GM21528 (cell line): Measurements from ENCODE around the gene MYL7.

Experiments used
- ATAC-seq: cut with Tn5 transposase; IDR thresholded peaks from one replicate; pipeline ENCODE4 v1.9.1; 2021; ENCODE audit warnings: mild to moderate bottlenecking, moderate library complexity; ENCODE audit not compliant: unreplicated experiment, low FRiP score

Gene MYL7

DNA sequence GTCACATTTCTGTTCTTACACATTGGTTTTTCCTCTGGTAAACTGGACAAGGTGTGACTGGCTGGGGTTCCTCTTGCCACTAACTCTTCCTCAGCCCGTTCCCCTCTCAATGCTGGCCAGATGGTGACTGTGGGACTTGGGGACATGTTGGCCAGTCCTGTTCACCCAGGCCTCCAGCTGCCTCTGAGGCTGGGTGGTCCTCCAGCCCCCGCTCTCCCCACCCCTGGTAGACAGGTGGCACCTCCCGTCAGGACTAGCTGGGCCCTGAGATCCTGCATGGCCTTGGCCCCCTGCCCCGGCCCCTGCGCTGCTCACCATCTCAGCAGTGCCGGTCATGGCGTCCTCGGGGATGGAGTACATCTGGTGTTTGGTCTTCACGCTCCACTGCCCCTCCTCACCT is 10.8 kb upstream of the MYL7 start:
- ATAC-seq: no peak

DNA sequence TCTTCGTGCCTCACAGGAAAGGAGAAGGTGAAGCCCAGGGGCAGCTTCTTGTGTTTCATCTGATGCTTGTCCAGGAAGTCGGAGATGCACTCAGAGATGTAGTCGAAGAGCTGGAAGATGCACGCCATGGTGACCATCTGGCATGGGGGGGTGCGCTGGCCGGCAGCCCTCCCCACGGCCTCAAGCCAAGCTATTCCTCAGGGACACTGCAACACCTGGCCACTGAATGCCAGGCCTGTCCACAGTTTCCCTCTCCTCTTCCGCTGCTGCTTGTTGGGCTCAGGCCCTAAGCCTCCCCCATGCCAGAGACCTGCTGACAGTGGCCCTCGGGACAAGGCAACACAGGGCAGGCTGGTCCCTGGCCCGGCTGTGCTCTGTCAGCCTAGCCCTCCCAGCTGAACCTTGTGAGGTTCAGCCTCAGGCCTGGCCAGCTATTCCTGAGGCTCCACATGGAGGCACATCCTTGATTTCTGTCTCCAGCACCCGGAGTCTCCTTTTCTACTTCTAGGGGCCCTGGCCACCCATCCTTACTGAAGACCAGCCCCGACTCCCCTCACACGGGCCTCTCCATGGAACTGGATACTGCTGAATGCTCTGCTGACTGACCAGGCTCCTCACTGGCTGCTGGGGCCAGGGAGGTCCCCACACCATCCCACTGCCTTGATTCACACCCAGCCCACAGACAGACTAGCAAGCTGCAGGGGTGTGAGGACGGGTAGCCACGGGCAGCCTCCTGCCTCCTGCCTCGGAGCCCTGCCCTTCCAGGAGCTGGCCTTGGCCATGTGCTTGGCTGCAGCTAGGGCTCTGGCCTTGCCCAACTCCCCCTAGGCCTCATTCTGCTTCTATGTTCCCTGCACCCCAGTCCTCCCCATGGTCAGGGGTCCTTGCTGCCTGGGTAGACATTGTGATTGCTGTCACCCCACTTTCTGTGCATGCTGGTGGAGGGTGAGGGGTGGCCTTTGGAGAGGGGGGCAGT is 10.1 kb upstream of the MYL7 start:
- ATAC-seq: no peak

DNA sequence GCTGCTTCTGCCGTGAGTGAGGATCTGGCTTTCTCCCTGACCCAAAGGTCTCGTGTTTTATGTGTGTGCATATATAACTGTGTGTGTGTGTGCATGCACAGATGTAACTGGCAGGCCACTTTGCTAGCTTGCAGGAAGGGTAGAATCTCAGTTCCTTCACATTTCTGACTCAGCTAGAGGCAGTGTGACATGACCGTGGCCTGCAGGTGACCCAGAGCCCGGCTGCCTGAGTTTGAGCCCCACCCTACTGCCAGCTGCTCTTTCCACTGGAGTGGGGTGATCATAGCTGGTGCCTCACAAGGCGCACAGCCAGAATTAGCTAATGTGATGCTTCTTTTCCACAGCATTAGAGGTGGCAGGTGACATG is 9.3 kb upstream of the MYL7 start:
- ATAC-seq: no peak

DNA sequence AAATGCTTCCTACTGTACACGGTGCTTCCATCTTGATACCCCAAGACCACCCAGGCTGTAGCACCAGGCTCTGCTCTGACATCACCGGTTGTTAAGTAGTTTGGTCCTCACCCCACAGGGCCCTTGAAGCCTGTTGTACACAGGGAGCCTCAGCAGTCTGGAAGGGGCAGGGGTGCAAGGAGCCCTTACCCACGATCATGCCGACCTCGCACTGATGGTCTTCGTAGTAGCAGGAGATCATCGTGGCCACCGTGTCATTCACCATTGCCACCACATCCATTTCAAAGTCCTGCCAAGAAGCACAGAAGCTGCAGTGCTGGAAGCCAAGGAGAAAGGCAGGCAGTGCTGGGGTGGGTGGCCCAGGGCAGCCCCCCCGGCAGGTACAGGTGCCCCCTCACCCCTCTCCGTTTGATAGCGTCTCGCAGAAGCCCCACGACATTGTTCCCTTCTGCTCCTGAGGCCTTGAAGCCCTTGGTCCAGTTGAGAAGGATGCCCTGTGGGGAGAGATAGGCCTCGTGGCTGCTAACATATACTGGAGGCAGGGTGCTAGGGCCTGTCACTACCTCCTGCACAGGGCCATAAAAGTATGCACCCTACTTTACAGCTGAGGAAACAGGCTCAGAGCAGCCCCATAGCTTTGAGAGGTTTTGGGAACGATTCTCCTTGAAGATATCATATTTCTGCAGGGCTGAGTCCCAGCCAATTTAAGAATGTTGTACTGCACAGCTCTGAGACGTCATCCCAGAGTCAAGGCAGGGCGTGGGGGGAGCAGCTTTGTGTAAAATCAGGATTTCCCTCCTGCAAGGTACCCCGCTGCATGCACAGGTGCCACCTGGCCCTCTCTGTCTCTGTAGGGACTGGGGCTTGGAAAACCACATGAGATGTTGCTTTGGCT is 8.7 kb upstream of the MYL7 start:
- ATAC-seq: no peak

DNA sequence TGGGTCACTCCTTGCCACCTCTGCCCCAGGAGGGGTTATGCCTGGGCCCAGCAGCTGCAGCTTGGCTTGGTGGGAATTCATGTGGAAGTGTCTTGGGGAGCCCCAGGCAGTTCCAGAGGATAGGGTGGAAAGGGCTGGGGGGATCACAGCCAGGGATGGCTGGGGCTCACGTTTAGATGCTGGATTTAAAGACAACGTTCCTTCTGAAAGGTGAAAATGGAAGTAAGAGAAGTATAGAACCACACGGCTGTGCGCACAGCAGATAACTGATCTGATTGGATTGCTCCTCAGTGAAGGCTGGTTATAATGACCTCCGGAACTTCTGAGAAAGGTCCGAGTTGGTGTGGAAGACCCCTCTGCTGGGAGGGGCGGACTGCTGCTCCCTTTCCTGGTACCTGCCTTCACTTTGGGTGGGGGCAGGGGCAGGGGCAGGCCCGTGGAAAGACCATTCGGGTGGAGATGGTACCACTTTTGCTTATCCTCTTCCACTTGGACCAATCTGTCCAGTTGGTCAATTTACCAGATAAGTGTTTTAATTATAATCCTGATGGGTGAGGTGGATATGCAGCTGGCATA is 7.9 kb upstream of the MYL7 start:
- ATAC-seq: no peak

DNA sequence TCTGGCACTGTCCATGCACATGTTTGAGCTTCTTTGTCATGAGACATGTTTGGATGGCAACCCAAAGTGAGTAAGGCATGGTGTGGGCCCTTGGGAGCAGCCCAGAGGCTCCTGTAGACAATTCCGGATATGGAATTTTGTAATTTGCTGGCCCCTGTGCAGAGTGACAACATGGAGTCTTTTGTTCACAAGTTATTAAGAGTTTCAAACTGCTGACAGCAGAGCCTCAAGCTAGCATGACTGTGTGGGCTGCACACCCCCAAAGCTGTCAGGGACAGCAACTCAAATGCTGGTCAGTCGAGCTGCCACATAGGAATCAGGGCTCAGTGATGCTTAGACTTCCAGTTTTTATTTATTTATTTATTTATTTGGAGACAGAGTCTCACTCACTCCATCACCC is 7.0 kb upstream of the MYL7 start:
- ATAC-seq: no peak

DNA sequence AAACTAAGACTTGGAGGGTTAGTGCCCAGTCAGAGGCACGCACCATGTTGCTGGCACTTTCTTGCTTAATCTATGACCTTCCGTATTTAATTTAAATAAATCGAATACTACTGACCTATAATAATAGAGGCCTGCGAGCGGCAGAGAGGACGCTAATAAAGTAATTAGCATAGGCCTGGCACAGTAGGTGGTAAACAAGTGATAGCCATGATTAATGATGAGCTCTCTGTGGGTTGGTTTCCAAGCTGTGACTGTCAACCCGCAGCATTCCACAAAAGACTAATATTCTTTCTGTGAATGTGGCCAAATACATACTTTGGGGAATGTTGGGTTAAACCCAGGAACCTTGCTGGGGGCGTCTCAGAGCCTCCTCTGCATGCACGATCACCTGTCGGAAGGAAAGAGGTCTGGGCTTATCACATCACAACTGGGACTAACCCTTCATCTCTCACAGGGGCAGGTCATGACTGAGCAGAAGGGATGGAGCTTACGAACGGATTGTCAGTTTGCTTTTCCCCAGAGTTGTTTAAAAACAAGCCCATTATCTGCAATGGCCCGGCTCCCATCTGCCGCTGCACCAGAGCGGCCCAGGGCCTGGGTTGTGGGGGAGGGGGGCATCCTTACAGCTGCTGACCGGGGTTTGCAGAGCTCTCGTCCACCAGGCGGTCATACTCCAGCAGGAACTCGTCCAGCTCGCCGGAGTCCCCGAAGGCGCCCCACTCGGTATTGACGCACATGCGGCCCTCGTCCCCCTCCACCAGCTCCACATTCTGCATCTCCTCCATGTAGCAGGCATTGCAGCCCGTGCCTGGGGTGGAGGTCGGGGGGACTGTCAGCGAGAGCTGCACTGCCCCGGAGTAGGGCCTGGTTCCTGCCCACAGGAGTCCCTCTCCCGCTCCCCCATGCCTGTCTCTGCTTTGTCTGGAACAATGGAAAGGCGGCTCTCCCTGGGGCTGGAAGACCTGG is 6.2 kb upstream of the MYL7 start:
- ATAC-seq: no peak

DNA sequence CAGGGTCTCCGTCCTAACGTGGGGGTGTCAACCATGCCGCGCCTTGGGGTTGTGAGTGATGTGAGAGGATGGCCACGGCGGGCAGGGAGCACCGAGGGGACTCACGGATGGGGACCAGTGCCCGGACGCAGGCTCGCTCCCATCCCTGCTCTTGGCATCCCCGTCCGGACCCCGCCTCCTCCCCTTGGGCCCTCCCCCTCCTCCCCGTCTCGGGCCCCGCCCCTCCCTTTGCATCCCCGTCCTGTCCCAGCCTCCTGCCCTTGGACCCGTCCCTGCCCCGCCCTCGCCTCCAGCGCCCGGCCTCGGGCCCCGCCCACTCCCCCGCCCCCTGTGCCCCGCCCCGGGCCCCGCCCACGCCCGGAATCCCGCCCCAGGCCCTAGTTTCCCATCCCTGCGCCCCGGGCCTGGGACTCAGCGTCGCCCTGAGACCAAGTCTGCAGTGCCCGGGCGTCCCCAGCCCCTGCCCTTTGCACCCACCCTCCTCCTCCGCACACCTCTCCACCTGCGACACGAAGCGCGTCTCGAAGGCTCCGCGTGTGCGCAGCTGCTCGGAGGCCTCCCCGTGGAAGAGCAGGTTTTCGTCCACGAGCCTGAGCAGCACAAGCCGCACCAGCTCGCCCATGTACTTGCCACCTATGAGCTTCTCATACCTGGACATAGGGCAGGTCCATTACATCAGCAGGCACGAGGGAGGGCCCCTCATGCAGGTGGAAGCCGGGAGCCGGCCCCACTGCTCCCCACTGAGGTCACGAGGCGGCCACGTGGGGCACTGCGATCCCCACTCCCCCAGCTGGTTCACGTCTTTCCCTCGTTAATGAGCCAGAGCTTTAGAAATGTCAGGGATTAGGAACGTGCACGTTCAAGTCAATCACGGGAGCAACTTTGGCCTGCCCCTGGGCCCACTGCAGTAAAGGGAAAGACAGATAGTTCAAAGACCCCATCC is 5.1 kb upstream of the MYL7 start:
- no peak for ATAC-seq

DNA sequence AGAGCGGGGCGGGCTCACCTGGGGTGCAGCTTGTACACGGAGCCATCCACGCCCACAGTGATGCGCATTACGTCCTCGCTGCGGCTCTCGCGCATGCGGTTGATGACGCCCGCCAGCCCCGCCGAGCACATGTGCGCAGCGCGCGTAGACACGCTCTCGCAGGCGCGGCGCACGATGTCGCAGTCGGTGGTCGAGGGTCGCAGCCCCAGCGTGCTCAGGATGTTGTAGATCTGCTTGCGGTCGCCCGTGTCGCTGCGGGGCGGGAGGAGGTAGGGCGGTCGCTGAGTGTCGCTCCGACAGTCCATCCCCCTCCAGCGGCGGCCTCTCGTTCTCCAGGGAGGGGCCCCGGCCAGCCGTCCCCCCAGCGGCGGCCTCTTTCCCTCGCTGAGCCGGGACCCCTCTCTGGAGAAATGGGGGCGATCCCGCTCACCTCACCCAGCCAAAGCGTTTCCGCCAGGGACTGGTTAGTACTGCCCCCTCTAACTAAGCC is 4.4 kb upstream of the MYL7 start:
- ATAC-seq: no peak

DNA sequence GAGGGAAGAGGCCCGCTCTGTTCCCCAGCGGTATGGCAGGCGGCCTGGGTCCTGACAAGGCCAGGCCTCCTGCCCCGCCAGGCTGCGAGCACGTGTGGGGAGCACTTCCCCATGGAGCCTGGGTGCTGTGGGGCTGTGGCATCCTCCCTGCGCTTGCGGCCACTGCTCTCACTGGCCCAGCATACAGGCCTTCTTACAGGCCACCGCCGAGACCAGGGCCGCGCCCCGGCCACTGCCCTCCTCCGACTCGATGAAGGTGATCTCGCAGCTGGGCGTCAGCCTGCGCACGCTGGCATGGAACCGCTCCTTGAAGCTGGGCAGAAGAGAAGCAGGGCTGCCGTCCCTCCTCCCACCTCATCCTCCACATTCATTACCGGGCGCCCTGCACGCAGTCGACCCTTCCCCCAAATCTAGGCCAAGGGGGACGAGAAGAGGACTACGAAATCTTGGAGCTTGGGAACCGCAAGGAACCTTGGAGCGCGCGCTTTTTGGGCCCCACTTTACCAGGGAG is 3.9 kb upstream of the MYL7 start:
- no peak for ATAC-seq

DNA sequence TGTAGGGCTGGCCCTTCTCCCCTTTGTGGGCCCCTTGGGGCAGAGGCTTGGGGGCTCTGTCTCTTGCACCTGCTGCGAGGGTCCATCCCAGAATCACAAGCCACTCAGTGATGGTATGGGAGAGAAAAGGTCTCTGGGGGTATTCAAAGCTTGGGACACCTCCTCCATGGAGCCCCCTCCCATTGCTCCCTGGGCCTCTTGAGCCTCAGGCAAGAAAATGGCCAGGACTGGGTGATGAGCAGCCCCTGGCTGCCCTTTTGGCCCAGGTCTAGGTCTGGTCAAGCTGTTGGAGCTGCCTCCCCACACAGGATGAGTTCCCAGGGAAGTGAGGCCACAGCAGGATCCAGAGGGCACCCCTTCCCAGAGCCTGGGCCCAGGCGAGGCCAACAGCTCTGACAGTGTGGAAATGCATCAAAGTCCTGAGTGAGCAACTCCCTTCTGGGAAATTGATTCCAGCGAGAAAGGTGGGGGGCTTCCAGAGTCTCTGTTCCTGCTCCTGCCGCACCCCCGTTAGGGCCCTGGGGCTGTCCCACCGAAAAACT is 3.4 kb upstream of the MYL7 start:
- no peak for ATAC-seq

DNA sequence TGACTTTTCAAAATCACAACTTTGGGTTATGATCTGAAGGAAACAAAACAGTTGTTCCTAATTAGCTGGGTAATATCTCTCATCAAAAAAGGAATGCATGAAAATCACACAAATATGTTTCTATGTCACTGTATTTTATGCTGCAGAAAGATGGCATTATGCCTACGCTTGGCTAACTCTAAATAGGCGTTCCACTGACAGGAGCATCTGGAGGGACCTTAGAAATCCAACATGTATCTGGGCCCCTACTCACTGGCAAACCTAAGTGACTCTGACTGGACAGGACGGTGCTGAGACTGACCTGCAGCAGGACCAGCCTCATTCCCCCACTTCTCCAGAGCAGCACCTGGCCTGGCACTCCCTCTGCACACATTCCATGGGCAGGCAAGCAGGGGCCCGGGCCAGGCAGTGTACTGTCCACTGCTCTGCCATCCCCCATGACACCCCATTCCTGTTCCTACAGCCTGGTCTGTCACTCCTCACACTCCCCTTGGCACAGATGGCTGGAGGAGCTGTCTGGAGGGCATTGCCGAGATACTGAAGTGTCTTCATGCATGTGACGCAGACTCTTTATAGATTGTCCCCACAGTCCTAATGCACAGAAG is 2.6 kb upstream of the MYL7 start:
- ATAC-seq: no peak

DNA sequence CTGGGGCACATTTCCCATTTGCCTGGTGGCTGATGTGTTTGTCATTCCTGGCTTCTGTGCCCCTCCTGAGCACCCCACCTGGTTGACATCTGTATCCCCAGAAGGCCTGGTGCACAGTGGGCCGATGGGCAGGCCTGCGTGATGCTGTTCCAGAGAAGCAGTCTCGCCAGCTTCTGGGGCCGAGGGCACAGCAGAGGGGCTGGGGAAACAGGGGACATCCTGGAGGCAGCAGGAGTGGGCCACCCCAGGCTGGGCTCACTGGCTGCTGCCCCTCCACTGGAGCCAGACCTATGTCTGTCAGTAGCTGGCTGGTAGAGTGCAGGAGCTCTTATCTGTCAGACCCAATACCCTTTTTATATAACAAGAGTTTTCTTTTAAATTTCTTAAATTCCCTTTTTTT is 896 bp upstream of the MYL7 start:
- no peak for ATAC-seq

DNA sequence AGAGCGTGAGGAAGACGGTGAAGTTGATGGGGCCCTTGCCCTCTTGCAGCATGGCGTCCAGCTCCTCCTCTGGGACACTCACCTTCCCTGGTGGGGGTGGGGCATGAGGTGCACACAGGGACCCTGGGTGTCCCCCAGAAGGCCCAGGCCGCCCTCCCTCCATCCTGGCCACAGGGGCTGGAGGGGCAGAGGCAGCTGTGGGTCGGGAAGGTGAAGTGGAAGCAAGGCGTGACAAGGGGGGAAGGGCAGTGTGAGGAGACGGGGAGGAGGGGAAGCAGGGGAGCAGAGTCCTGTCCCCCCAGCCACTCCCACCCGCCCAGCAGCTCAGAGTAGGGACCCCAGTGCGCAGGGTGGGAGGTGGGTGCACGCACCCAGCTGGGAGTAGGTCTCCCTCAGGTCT is 791 bp downstream of the MYL7 start:
- no peak for ATAC-seq

DNA sequence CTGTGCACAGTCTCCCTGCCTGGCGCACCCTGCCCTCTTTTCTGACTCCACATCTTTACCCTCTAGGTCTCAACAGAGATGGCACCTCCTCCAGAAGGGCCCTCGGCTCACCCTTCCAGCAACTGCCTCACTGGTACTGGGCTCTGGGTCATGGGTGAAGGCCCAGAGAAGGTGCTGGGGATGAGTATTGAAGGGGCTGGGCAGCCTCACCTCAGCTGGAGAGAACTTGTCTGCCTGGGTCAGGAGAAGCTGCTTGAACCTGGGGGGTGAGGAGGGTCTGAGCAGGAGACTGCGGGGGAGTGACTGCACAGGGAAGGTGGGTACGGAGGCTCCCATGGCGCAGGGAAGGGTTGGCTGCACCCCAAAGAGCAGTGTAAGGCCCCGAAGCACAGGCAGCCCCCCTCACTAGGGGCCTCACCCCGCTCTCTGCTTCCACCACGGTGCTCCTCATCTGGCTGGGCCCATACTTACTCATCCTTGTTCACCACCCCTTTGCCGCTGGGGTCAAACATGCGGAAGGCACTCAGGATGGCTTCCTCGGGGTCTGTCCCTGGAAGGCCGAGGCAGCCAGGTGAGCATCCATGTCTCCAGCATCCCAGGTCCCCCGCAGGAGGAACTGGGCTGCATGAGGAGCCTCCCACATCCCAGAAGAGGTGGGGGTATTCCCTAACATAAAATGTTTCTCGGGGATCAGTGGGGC is 1.7 kb downstream of the MYL7 start:
- ATAC-seq: no peak

DNA sequence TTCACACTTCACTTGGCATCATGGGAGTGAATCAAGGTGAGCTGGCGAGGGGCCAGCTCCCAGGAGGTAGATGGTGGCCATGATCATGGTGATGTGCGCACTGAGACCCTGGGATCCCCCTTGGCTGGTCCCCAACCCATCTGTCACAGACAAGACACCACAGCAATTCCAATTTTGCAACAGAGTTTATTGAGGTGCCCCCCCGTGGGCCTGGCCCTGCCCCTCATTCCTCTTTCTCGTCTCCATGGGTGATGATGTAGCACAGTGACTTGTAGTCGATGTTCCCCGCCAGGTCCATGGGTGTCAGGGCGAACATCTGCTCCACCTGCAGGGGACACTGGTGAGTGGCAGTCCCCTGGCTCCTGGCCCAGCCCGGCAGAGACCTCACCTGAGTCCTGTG is 2.4 kb downstream of the MYL7 start:
- ATAC-seq: no peak

DNA sequence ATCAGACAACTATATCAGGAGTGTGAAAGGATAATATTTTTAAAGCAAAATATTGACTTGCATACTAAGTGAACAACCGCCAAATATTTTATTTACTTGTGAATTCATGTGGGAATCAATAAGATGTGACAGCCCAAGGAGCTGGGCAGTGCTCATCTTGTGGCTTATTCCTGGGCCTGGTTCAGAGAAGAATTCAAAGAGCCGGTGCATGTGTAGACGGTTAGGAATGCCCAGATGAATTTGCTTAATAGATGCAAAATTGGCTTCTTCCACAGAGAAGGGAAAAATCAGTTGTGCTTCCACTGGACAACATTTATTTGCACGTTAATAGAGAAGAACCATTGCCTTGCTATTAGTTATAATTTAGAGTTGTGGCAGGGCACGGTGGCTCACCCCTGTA is 4.4 kb downstream of the MYL7 start:
- ATAC-seq: no peak
